HG02840 (cell line): Measurements from ENCODE around the gene TP53I11.

Experiments
- ATAC-seq: cut with Tn5 transposase; IDR thresholded peaks from one replicate; pipeline ENCODE4 v1.9.1; 2021; ENCODE audit warnings: mild to moderate bottlenecking, moderate library complexity, moderate number of reproducible peaks; ENCODE audit not compliant: unreplicated experiment, low FRiP score

Gene TP53I11

GRCh38 chr11:44960200-44960845 lies 9.6 kb upstream of the TP53I11 start:
- no peak for ATAC-seq

- no peak for ATAC-seq
Measured at GRCh38 chr11:44959064-44959463, 8.4 kb upstream of the TP53I11 start.

- ATAC-seq = no peak
Measured at GRCh38 chr11:44957776-44958564, 7.3 kb upstream of the TP53I11 start.

GRCh38 chr11:44957040-44957515 lies 6.4 kb upstream of the TP53I11 start:
- no peak for ATAC-seq

GRCh38 chr11:44955015-44955738 lies 4.5 kb upstream of the TP53I11 start:
- ATAC-seq = no peak

- no peak for ATAC-seq
Measured at GRCh38 chr11:44954051-44954906, 3.6 kb upstream of the TP53I11 start.

GRCh38 chr11:44952500-44953260 lies 2.0 kb upstream of the TP53I11 start:
- ATAC-seq = no peak

- no peak for ATAC-seq
Measured at GRCh38 chr11:44952082-44952481, 1.4 kb upstream of the TP53I11 start.

- ATAC-seq = no peak
Measured at GRCh38 chr11:44950031-44950624, 555 bp downstream of the TP53I11 start.

- ATAC-seq = no peak
Measured at GRCh38 chr11:44949160-44950030, 1.3 kb downstream of the TP53I11 start.

- ATAC-seq = no peak
Measured at GRCh38 chr11:44948155-44948554, 2.5 kb downstream of the TP53I11 start.

- no peak for ATAC-seq
Measured at GRCh38 chr11:44947114-44947513, 3.6 kb downstream of the TP53I11 start.

GRCh38 chr11:44946263-44946662 lies 4.4 kb downstream of the TP53I11 start:
- no peak for ATAC-seq

- ATAC-seq = no peak
Measured at GRCh38 chr11:44945666-44946065, 5.0 kb downstream of the TP53I11 start.

GRCh38 chr11:44944853-44945235 lies 5.8 kb downstream of the TP53I11 start:
- ATAC-seq = no peak

- ATAC-seq = no peak
Measured at GRCh38 chr11:44944181-44944852, 6.4 kb downstream of the TP53I11 start.

- no peak for ATAC-seq
Measured at GRCh38 chr11:44943696-44944095, 7.0 kb downstream of the TP53I11 start.

- ATAC-seq = no peak
Measured at GRCh38 chr11:44943118-44943517, 7.6 kb downstream of the TP53I11 start.
